IPS-20b (cell line): ENCODE data around the gene MARCO.

Experiments
- H3K27ac ChIP-seq: one replicate; pipeline ENCODE4 v1.5.1; 2013; ENCODE audit warnings: low read length
- H3K27me3 ChIP-seq: 2 replicates; pipeline ENCODE4 v1.6.1; 2013; ENCODE audit warnings: mild to moderate bottlenecking, low read length, inconsistent platforms; ENCODE audit not compliant: insufficient read depth
- H3K36me3 ChIP-seq: 2 replicates; pipeline ENCODE4 v1.6.1; 2013; ENCODE audit warnings: low read depth, mild to moderate bottlenecking, inconsistent platforms, low read length, moderate library complexity; ENCODE audit not compliant: insufficient read depth
- H3K4me1 ChIP-seq: 2 replicates; pipeline ENCODE4 v1.6.1; 2013; ENCODE audit warnings: mild to moderate bottlenecking, control low read depth, inconsistent platforms, low read length, moderate library complexity; ENCODE audit not compliant: insufficient read depth
- H3K4me3 ChIP-seq: 2 replicates; pipeline ENCODE4 v1.5.1; 2013; ENCODE audit warnings: mild to moderate bottlenecking, low read length, inconsistent platforms
- H3K9ac ChIP-seq: 2 replicates; pipeline ENCODE4 v1.6.1; 2013; ENCODE audit warnings: low read depth, mild to moderate bottlenecking, inconsistent platforms, low read length, moderate library complexity
- H3K9me3 ChIP-seq: 2 replicates; pipeline ENCODE4 v1.6.1; 2013; ENCODE audit warnings: mild to moderate bottlenecking, low read depth, low read length, inconsistent platforms; ENCODE audit not compliant: insufficient read depth

The MARCO gene

DNA sequence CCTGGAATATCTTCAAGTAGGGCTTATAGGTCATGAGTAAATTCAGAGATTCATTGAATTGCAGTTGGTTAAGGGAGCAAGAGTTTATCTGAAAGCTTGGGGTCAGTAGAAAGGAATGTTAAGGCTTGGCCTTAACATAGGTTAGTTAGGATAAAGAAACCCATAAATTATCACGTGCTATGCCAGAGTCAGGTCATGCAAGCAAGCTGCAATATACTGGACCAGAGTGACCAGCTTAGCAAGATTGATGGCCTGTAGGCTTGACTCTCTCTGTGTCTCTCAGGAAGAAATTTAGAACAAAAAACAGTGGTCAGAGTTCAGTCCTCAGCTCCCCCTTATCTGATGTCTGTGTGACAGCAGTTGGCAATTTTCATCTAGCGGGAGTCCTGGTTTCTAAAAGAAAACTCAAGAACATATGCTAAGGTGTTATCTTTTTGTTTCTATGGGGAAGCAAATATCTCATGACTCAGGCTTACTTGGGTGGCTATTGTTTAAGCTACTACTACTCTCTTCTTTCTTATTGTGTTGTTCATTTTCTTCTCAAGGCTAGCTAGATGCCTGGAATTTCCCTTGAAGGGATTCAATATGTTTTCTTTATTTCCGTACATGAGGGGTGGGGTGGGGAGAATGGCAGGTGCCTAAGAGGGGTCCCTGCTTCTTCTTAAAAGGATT is 28.7 kb upstream of the MARCO start:
- Histone ChIP-seq H3K9ac (no peak overlapping the region), H3K9me3 (no peaks in the 10 kb centered on the region), H3K36me3 (no peaks in the 10 kb centered on the region), H3K27me3 (no peaks in the 10 kb centered on the region; the same call in 1 of the 2 replicates), H3K4me3 (no peak overlapping the region), H3K4me1 (no peaks in the 10 kb centered on the region), H3K27ac (no peak overlapping the region)

GRCh38 chr2:118913803-118914645 is 28.0 kb upstream of the MARCO start:
- H3K27me3 ChIP-seq, result no peaks in the 10 kb centered on the region; the same call in 1 of the 2 replicates
- no peaks in the 10 kb centered on the region for H3K36me3 ChIP-seq
- H3K9ac ChIP-seq, result no peak overlapping the region
- no peak overlapping the region for H3K27ac ChIP-seq
- no peak overlapping the region for H3K4me3 ChIP-seq
- H3K4me1 ChIP-seq, result no peaks in the 10 kb centered on the region
- H3K9me3 ChIP-seq, result no peaks in the 10 kb centered on the region

GRCh38 chr2:118914721-118915453 is 27.1 kb upstream of the MARCO start:
- Histone ChIP-seq H3K9me3 (no peaks in the 10 kb centered on the region), H3K4me3 (no peak overlapping the region), H3K27ac (no peak overlapping the region), H3K27me3 (no peaks in the 10 kb centered on the region; the same call in 1 of the 2 replicates), H3K36me3 (no peaks in the 10 kb centered on the region), H3K9ac (no peak overlapping the region), H3K4me1 (no peaks in the 10 kb centered on the region)

- no peaks in the 10 kb centered on the region for H3K27me3 ChIP-seq
- H3K27ac ChIP-seq, result no peak overlapping the region
- H3K9me3 ChIP-seq, result no peaks in the 10 kb centered on the region
- H3K4me1 ChIP-seq, result no peaks in the 10 kb centered on the region
- H3K4me3 ChIP-seq, result no peak overlapping the region
- H3K36me3 ChIP-seq, result no peaks in the 10 kb centered on the region
- H3K9ac ChIP-seq, result no peak overlapping the region
These were observed 24.0 kb upstream of the MARCO start for GRCh38 chr2:118918017-118918416.

DNA sequence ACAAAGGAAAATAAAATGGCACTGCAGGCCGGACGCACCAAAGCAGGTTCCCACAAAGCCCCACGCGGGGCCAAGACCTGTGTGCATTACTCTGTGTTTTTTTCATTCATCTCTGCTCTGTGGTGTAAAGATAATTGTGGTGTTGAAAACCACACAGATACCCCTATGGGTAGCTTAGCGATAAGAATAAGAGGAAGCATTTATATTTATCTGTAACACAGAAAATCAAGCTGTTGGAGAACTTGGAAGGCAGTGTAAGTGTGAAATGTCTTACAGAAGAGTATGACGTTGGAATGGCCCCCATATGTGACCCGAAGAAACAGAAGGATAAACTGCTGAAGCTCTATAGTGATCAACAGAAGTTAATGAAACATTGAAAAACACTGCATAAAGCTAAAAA is 20.3 kb upstream of the MARCO start:
- no peak overlapping the region for H3K27ac ChIP-seq
- no peaks in the 10 kb centered on the region for H3K36me3 ChIP-seq
- no peaks in the 10 kb centered on the region for H3K9me3 ChIP-seq
- H3K4me1 ChIP-seq, result no peaks in the 10 kb centered on the region
- no peak overlapping the region for H3K9ac ChIP-seq
- H3K27me3 ChIP-seq, result no peaks in the 10 kb centered on the region
- H3K4me3 ChIP-seq, result no peak overlapping the region

GRCh38 chr2:118922254-118922653 is 19.7 kb upstream of the MARCO start:
- H3K36me3 ChIP-seq, result no peaks in the 10 kb centered on the region
- H3K9ac ChIP-seq, result no peak overlapping the region
- no peak overlapping the region for H3K27ac ChIP-seq
- no peaks in the 10 kb centered on the region for H3K4me1 ChIP-seq
- H3K27me3 ChIP-seq, result no peaks in the 10 kb centered on the region
- no peaks in the 10 kb centered on the region for H3K9me3 ChIP-seq
- H3K4me3 ChIP-seq, result no peak overlapping the region

- Histone ChIP-seq H3K27me3 (no peaks in the 10 kb centered on the region), H3K9ac (no peak overlapping the region), H3K9me3 (no peaks in the 10 kb centered on the region), H3K27ac (no peak overlapping the region), H3K36me3 (no peaks in the 10 kb centered on the region), H3K4me3 (no peak overlapping the region), H3K4me1 (no peaks in the 10 kb centered on the region)
These were observed 18.6 kb upstream of the MARCO start for GRCh38 chr2:118923371-118923770.

GRCh38 chr2:118925476-118925875 is 16.5 kb upstream of the MARCO start:
- H3K27me3 ChIP-seq, result no peaks in the 10 kb centered on the region
- H3K4me3 ChIP-seq, result no peak overlapping the region
- H3K9ac ChIP-seq, result no peak overlapping the region
- H3K27ac ChIP-seq, result no peak overlapping the region
- H3K4me1 ChIP-seq, result no peaks in the 10 kb centered on the region
- H3K9me3 ChIP-seq, result no peaks in the 10 kb centered on the region
- no peaks in the 10 kb centered on the region for H3K36me3 ChIP-seq

DNA sequence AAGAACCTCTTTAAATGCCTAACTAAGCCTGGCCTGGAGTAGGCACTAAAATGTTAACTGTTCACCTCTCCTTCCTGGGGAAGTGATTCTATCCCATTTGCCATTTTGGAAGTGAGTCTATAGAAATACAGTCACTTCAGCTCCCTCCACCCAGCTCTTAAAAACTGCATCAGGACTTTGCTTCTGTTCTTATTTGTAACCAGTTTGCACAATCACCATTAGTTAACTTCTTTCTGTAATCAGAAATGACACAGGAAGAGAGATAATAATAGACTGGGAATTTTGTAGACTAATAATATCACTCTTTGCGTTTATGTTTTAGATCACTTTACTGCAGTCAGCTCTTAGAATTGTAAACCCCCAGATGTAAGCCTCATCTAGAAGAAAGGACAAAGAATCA is 16.0 kb upstream of the MARCO start:
- Histone ChIP-seq H3K4me1 (no peaks in the 10 kb centered on the region), H3K36me3 (no peaks in the 10 kb centered on the region), H3K9me3 (no peaks in the 10 kb centered on the region), H3K27me3 (no peaks in the 10 kb centered on the region), H3K27ac (no peak overlapping the region), H3K9ac (no peak overlapping the region), H3K4me3 (no peak overlapping the region)

- no peaks in the 10 kb centered on the region for H3K36me3 ChIP-seq
- H3K27me3 ChIP-seq, result no peaks in the 10 kb centered on the region
- no peak overlapping the region for H3K27ac ChIP-seq
- no peak overlapping the region for H3K9ac ChIP-seq
- no peak overlapping the region for H3K4me3 ChIP-seq
- peaks cover 11% of the 10 kb centered on the region for H3K9me3 ChIP-seq
- H3K4me1 ChIP-seq, result no peaks in the 10 kb centered on the region
These were observed 12.9 kb upstream of the MARCO start for GRCh38 chr2:118929059-118929458.

- Histone ChIP-seq H3K9me3 (peaks cover 11% of the 10 kb centered on the region), H3K36me3 (no peaks in the 10 kb centered on the region), H3K27me3 (no peaks in the 10 kb centered on the region), H3K4me3 (no peak overlapping the region), H3K9ac (no peak overlapping the region), H3K4me1 (no peaks in the 10 kb centered on the region), H3K27ac (no peak overlapping the region)
These were observed 9.0 kb upstream of the MARCO start for GRCh38 chr2:118932949-118933348.
